NOMO-1 (cell line): Measurements from ENCODE around the gene MEF2A.

ENCODE experiments used
- DNase-seq, 2 experiments: peaks; one replicate each; lab custom pipeline; 2025; ENCODE audit not compliant: unreplicated experiment in 2 of 2; lab: John Stamatoyannopoulos, UW

MEF2A gene

GRCh38 chr15:99604865-99605264 is 39.1 kb downstream of the MEF2A start:
- DNase-seq: no peak

GRCh38 chr15:99605490-99605931 is 39.7 kb downstream of the MEF2A start:
- no peak for DNase-seq

GRCh38 chr15:99605990-99606389 is 40.2 kb downstream of the MEF2A start:
- no peak for DNase-seq

- no peak for DNase-seq
Measured at GRCh38 chr15:99606646-99607045, 40.9 kb downstream of the MEF2A start.

- no peak for DNase-seq
Measured at GRCh38 chr15:99613481-99613880, 47.7 kb downstream of the MEF2A start.

- DNase-seq: peak; percentile 57 to 91
Measured at GRCh38 chr15:99613887-99614647, 48.3 kb downstream of the MEF2A start.

- DNase-seq: peak; percentile 74 to 90
Measured at GRCh38 chr15:99614749-99615288, 49.0 kb downstream of the MEF2A start.

GRCh38 chr15:99615460-99615859 is 49.7 kb downstream of the MEF2A start:
- DNase-seq: no peak

GRCh38 chr15:99616129-99616528 is 50.3 kb downstream of the MEF2A start:
- no peak for DNase-seq

GRCh38 chr15:99616773-99617342 is 51.1 kb downstream of the MEF2A start:
- no peak for DNase-seq

- no peak for DNase-seq
Measured at GRCh38 chr15:99618941-99619411, 53.2 kb downstream of the MEF2A start.

- peak in 1 of 2 experiments; percentile 74 for DNase-seq
Measured at GRCh38 chr15:99619712-99620111, 53.9 kb downstream of the MEF2A start.

GRCh38 chr15:99620178-99620577 is 54.4 kb downstream of the MEF2A start:
- peak in 1 of 2 experiments; percentile 29 for DNase-seq

- no peak for DNase-seq
Measured at GRCh38 chr15:99621767-99622166, 56.0 kb downstream of the MEF2A start.

- DNase-seq: no peak
Measured at GRCh38 chr15:99628374-99629001, 62.7 kb downstream of the MEF2A start.

- no peak for DNase-seq
Measured at GRCh38 chr15:99630607-99631131, 64.9 kb downstream of the MEF2A start.

- DNase-seq: peak; percentile 84 to 94
Measured at GRCh38 chr15:99631255-99631654, 65.5 kb downstream of the MEF2A start.

GRCh38 chr15:99632521-99632920 is 66.7 kb downstream of the MEF2A start:
- no peak for DNase-seq

GRCh38 chr15:99633655-99634054 is 67.9 kb downstream of the MEF2A start:
- no peak for DNase-seq

- DNase-seq: no peak
Measured at GRCh38 chr15:99634576-99634975, 68.8 kb downstream of the MEF2A start.

- DNase-seq: no peak
Measured at GRCh38 chr15:99635145-99635544, 69.4 kb downstream of the MEF2A start.
